ENCODE results near the gene TSEN2. TPM values are rescaled to one million over a fixed set of nuclear protein-coding genes. Genes with fewer than 3 reads are reported as not detected.

Gene TSEN2
- total and polyA plus RNA-seq, 9 of the 15 experiments (the other 6 are each of a cell fraction or from before 2014, with no cell fraction given), result 38.5 to 76.3 (median 46.6) TPM

- TF ChIP-seq ATF1 (CRISPR knock-in tag; IDR thresholded peaks at IDR 0.05) (no peak), ATF1 (tag; IDR thresholded peaks at IDR 0.05) (peak; percentile 97), ZNF384 (IDR thresholded peaks at IDR 0.05; ENCODE audit: low read depth, low read length) (peak; percentile 53; the same call in 1 of the 2 replicates), ZNF766 (CRISPR knock-in tag; conservative IDR thresholded peaks at IDR 0.05) (peak; percentile 52; the same call in 1 of the 2 replicates), RBFOX2 (IDR thresholded peaks at IDR 0.05; ENCODE audit: low read depth, low read length) (peak; percentile 99), SREBF1 (IDR thresholded peaks at IDR 0.05; ENCODE audit: borderline replicate concordance, low read depth, low read length) (0 out of 2 replicates have a peak, but pooled peaks have one; percentile 32), HLTF (IDR thresholded peaks at IDR 0.05) (no peak; the same call in 1 of the 2 replicates), CREB5 (CRISPR knock-in tag; IDR thresholded peaks at IDR 0.05) (no peak), E2F4 (CRISPR knock-in tag; IDR thresholded peaks at IDR 0.05; ENCODE audit: low read depth) (0 out of 2 replicates have a peak, but pooled peaks have one; percentile 57), ETV1 (tag; conservative IDR thresholded peaks at IDR 0.05; ENCODE audit: low read depth) (peak; percentile 66), POLR2AphosphoS5 (IDR thresholded peaks at IDR 0.05; ENCODE audit: control insufficient read depth, insufficient read depth, low read depth, low read length) (peak; percentile 98), PHF20 (IDR thresholded peaks at IDR 0.05; ENCODE audit: partially characterized antibody) (peak; percentile 84), NRF1 (conservative IDR thresholded peaks at IDR 0.05 in 1 of 2, IDR thresholded peaks at IDR 0.05 in 1 of 2) (peak; percentile 91 to 92), NELFE (IDR thresholded peaks at IDR 0.05; ENCODE audit: insufficient read depth, insufficient read length) (no peak), U2AF1 (optimal IDR thresholded peaks at IDR 0.05; ENCODE audit: low read depth, low read length) (peak; percentile 90), CEBPB (tag; IDR thresholded peaks at IDR 0.05) (no peak), FOXK1 (CRISPR knock-in tag; IDR thresholded peaks at IDR 0.05; ENCODE audit: borderline replicate concordance) (peak; percentile 85; the same call in 1 of the 2 replicates), DACH1 (IDR thresholded peaks at IDR 0.05; ENCODE audit: partially characterized antibody) (no peak), ZNF146 (CRISPR knock-in tag; IDR thresholded peaks at IDR 0.05; ENCODE audit: unreplicated experiment) (no peak), ZNF121 (CRISPR knock-in tag; conservative IDR thresholded peaks at IDR 0.05) (no peak), SMAD1 (IDR thresholded peaks at IDR 0.05; ENCODE audit: low read depth, low read length, partially characterized antibody) (peak; percentile 82), HDAC2 (IDR thresholded peaks at IDR 0.05) (0 out of 2 replicates have a peak, but pooled peaks have one; percentile 44), HNRNPUL1 (IDR thresholded peaks at IDR 0.05; ENCODE audit: low read length) (no peak), ATF3 (IDR thresholded peaks at IDR 0.05) (no peak), ATF3 (CRISPR knock-in tag; conservative IDR thresholded peaks at IDR 0.05) (peak; percentile 81)
Observed at GRCh38 chr3:12556690-12557472, 72.6 kb downstream of the TSEN2 start, which contains the start of gene MKRN2 (continued).

Data from K562 (cell line).